Measurements from ENCODE around the gene CLMP. TPM values are rescaled to one million over a fixed set of nuclear protein-coding genes. Genes with fewer than 3 reads are reported as not detected.
"Not testable (repeated sequence)": the region's sequence is repeated elsewhere in the genome, so short reads cannot be mapped to it uniquely, and the experiment has no call there.

The CLMP gene
- total RNA-seq, 1 donor from 2014 or later: 8.6 TPM

DNA sequence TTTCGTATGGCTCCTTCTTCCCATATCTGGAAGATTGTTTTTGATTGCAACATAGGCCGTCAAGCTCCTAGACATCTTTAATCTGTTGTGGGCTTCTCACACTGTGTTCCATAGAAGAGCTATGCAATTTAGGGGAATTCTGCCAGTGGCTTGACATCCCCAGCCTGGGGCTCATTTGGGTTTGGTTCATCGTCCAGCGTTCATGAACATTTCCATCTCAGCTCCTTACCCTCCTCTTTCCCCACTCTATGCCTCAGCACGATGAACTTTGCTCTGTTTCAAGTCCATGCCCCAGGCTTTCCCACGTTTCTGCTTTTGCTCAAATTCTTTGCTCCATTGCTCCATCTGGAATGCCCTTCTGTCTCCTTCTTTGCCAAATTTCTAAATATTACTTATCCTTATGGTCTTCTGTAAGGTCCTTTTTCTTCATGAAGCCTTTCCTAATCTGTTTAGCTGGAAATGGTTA, 26.1 kb upstream of the CLMP start:
- DNase-seq (ENCODE audit: missing footprints): no peak
- ATAC-seq: peak; percentile 23
- intact Hi-C loops (cut with DNase I): no loop called here

DNA sequence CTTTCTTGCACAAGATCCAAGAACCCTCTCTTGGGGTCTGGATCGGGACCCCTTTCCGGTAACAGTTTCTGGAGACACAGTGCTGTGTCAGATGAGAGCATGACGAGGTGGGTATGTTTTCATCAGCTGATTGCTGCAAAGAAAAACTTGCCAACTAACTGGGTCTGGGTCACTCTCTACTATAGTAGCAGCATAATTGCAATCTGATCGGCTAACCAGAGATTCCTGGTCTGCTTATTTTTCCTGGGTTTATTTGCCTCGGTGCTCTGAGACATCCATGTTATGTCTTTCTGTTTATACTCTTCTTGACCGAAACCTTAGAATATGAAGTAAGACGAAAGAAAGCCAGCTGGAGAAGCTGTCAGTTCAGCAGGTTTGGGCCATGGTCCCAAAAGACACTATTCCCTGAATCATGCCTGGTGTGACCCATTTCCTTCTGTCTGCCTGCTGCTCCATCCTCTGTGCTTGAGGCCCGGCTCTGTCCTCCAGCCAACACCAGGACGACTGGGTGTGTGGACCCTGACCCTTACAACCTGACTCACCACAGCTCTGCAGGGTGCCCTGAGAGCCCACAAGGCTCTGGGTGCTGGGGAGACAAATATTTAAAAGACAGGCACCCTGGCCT, 24.1 kb upstream of the CLMP start:
- intact Hi-C loops (cut with DNase I): no loop called here
- peak; percentile 50 for ATAC-seq
- no peak for DNase-seq (ENCODE audit: missing footprints)

DNA sequence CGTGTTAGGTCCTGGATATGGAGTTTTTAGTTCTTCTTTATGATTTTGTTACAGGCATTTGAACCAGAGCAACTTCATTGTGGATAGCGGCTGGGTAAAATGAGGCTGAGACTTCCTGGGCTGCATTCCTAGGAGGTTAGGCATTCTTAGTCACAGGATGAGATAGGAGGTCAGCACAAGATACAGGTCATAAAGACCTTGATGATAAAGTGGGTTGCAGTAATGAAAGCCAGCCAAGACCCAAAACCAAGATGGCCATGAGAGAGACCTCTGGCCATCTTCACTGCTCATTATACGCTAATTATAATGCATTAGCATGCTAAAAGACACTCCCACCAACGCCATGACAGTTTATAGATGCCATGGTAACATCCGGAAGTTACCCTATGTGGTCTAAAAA, 23.4 kb upstream of the CLMP start:
- DNase-seq (ENCODE audit: missing footprints): no peak
- ATAC-seq: no peak
- intact Hi-C loops (cut with DNase I): no loop called here

DNA sequence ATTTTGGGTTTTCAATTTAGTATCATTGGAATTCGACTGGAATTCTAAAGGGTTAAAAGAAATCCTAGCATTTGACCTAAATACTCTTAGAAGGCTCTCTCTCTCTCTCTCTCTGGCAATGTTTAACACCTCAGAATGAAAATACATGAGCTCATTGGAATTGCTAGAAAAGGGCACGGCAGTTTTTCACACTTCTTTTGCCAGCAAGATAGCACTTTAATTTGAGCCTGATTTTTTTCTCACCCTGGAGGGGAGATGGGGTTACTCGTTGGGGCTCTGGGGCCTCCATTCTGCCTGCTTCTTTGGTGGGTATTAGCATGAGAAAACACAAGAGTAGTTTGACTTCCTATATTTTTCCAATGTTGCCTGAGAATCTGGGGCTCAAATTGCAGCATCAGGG, 22.8 kb upstream of the CLMP start:
- DNase-seq (ENCODE audit: missing footprints): no peak
- intact Hi-C loops (cut with DNase I): no loop called here
- ATAC-seq: no peak

DNA sequence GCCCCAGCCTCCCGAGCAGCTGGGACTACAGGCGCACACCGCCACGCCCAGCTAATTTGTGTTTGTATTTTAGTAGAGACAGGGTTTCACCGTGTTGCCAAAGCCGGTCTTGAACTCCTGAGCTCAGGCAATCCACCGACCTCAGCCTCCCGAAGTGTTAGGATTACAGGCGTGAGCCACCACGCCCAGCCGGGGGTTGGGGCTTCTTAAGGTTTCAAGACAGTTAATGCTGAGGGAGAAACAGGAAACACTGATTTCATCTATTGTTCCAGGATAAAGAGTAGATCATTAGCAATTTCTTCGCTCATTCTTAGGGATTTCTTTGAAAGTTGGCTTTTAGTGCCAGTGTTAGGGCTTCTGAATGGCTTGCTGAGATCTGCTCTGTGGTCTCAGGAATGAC, 21.2 kb upstream of the CLMP start:
- no peak for ATAC-seq
- intact Hi-C loops (cut with DNase I): no loop called here
- no peak for DNase-seq (ENCODE audit: missing footprints)

DNA sequence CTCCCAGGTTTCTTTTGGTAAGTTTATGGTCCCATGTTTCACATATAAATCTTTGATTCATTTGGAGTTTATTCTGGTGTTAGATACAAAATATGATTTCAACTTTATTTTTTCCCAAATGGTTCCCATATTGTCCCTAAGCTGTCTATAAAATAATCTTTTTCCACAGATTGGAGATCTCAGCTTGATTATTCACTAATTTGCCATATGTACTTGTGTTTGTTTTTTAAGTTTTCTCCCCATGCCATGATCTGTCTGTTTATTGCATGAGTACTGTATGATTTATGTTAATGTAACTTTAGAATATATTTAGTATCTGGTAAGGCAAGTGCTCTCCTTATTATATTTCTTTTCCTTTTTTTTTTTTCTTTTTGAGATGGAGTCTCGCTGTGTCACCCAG, 19.9 kb upstream of the CLMP start:
- intact Hi-C loops (cut with DNase I): no loop called here
- ATAC-seq (no peak), DNase-seq (ENCODE audit: missing footprints) (no peak)

DNA sequence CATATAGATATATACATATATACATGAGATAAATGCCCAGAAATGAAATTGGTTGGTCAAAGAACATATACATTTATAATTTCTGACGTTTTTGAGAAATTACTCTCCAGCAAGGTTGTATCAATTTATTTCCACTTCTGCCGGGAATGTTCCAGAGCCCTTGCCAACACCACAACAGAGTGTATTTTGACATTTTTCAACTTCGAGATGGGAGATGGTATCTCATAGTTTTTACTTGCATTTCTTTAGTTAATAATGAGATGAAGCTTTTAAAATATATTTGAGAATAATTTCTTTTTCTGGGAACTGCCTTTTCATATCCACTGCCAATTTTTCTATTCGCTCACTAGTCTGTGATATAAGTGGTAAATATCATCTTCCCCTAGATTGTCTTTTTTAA, 19.3 kb upstream of the CLMP start:
- DNase-seq (ENCODE audit: missing footprints) (no peak), ATAC-seq (no peak)
- intact Hi-C loops (cut with DNase I): no loop called here

DNA sequence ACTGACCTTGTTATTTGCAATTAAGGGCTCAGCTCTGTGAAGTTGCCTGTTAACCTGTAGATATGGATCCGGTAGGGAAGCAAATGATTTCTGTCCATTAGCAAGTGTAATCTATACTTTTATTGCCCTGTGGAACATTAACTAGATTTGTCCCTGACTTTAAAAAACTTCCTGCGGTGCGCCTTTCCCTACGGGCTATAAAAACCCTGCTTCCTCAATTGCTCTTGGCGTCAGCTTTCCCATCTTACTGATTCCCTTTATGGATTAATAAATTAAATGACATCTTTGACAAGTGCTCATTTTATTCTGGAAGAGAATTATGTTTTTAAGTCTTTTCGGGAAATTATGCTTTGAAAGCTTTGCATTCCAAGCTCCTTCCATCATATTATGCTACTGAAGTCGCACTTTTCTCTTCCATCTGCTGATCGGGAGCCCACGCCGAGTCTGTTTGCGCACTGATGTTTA, 18.3 kb upstream of the CLMP start:
- no peak for DNase-seq (ENCODE audit: missing footprints)
- intact Hi-C loops (cut with DNase I): no loop called here
- no peak for ATAC-seq

DNA sequence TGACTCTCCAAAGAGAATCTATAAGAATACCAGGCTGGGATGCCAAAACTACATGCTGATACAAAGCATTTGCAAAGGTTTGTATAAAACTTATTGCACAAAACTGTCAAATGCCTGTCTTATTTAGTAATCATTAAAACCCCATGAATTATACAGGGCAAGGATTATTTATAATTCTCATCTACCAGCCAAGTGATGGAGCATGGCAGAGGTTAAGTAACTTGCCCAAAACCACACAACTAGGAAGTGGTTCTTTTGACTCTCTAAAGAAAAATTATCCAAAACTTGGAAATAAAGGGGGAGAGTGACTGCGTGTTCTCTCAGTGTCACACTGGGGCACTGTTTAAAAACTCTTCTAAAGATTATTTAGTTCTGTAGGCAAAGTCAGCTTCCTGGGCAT, 17.4 kb upstream of the CLMP start:
- DNase-seq (ENCODE audit: missing footprints) (no peak), ATAC-seq (no peak)
- intact Hi-C loops (cut with DNase I): no loop called here

DNA sequence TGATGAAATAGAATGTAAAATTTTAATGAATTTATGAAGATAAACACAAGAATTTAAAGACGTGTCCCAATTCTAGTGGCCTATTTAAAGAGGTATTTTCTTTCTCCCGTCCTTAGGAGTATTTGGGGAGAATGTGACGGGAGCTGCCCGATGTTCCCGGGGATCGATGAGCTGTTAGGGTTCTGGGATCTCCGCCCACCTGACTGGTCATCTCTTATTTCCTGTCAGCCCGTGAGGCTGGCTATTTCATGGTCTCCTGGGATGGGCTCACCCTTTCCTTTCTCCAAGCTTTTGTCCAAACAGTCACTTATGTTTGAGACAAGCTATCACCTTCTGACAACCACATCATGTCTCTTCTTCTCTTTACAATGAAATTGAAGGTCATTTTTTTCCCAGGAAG, 16.9 kb upstream of the CLMP start:
- DNase-seq (ENCODE audit: missing footprints): no peak
- intact Hi-C loops (cut with DNase I): no loop called here

DNA sequence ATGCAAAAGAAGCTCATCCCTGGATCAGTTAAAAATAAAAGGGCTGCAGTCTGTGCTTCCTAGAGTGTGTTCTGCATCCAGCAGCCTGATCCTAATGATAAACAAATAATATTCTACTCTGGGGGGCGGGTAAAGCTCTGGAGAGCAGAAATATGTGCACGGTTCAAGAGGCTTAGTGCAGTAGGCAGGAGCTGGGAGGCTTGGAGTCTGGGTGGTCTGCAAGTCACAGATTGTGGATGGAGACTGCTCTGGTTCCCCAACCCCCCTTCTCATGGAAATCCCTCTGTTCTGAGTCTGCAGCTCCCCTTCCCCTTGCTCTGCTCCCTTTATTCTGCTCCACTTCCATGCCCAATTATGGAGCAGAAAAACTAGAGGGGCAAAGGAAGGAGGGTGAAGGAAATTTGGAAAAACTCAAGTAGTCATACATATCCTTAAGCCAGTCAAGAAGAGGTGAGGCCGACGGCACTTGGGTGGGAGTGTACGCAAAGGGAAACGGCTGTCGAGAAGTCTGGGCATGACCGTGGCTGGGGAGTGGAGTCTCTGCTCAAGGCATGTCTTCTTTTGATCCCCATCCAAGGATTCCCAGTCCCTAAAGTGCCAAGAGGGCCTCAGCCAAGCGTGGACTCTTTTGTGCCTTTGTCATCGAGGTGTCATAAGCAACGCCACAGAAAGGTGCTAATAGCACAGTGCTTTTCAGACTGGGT, 16.3 kb upstream of the CLMP start:
- DNase-seq (ENCODE audit: missing footprints) (no peak), ATAC-seq (no peak)
- intact Hi-C loops (cut with DNase I): no loop called here

More for the DNA sequence above, 16.9 kb upstream of the CLMP start:
- ATAC-seq: no peak

DNA sequence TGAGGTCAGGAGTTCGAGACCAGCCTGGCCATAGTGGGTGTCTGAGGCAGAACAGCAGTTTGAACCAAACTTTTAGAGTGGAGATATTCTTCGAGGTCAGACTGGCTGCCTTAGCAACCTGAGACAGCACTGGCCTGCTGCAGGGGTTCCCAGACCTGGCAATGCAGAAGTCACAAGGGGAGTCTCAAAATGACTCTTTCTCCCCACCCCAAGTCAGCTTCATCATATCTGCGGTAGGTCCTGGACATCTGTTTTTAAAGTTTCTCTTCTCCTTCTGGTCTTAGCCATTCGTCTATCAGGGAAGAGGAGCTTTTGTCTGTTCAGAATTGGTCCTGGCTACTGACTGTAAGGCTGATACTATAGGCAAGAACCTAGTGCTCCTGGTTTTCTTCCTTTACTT, 14.5 kb upstream of the CLMP start:
- ATAC-seq: no peak
- intact Hi-C loops (cut with DNase I): no loop called here
- DNase-seq (ENCODE audit: missing footprints): no peak

DNA sequence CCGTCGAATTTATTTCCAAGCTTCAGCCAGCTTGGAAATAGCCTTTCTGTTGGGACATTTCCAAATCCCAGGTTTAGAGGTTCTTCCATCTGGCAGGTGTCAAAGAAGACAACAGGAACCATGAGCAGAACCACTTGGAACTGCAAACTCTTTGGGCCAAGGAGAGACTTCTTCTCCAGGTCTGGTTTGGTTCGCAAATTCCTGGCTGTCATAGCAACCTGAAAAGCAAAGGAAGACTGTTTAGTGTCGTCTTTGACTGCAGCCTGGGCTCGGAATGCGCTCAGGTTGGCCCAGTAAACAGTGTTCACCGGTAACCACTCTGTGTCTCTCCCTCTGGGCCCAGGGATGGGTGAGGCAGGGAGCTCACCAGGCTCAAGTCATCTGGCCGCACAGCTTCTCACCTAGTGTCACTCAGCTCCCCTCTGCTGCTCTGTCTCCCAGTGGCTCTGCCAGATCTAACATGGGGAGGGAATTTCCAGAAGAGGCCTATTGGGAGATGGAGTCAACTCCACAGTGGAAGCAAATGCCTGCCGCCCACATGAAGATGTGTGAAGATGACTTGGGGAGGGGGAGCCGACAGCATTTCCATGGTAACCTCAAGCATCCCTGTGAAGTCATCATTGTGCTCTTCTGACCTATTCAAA, 11.9 kb upstream of the CLMP start:
- ATAC-seq (no peak), DNase-seq (ENCODE audit: missing footprints) (no peak)
- intact Hi-C loops (cut with DNase I): no loop called here

DNA sequence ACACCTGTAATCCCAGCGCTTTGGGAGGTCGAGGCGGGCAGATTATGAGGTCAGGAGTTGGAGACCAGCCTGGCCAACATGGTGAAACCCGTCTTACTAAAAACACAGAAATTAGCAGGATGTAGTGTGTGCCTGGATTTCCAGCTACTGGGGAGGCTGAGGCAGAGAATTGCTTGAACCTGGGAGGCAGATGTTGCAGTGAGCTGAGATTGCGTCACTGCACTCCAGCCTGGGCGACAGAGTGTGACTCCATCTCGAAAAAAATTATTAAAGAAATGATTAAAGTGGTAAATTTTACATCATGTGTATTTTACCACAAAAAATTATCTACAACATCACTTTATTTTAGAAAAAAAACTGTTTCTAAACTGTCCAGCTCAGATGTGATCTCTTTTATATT, 11.0 kb upstream of the CLMP start:
- DNase-seq (ENCODE audit: missing footprints); intact Hi-C loops (cut with DNase I); ATAC-seq: not testable (repeated sequence)

DNA sequence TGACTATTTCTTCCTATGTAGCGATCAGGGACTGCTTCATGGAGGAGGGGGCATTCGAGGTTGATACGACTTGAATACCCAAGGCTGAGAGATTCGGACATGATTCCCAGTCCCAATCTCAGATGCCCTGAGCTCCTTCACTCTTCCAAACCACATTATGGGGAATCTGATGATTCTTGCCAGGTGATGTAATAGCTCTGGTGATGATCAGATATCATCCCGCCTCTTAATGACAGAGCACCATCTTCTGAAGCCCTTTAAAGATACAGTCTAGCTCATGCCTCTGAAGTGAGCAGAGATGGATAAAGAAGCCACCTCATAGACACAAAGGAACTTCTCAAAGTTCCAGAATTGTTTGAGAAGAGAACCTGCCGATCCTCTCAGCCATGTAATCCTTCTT, 8.9 kb upstream of the CLMP start:
- DNase-seq (ENCODE audit: missing footprints): no peak
- ATAC-seq: no peak
- intact Hi-C loops (cut with DNase I): no loop called here

DNA sequence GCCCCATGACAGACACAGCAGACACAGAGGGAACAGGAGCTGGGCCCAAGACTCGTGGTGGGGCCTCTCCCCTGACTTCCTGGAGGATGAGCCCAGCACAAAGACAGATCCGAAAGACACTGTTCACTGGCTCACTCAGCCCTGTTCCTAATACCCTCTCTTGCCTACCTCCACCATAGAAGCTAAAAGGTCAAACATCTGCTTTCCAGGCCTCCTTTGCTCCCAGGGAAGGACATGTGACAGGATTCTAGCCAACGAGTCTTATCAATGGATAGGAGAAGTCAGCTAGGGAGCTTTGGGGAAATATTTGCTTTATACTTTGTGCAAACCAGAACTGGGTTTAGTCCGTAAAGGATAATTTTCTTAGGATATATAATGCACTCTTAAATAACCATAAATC, 8.4 kb upstream of the CLMP start:
- intact Hi-C loops (cut with DNase I): no loop called here
- no peak for DNase-seq (ENCODE audit: missing footprints)
- ATAC-seq: no peak

DNA sequence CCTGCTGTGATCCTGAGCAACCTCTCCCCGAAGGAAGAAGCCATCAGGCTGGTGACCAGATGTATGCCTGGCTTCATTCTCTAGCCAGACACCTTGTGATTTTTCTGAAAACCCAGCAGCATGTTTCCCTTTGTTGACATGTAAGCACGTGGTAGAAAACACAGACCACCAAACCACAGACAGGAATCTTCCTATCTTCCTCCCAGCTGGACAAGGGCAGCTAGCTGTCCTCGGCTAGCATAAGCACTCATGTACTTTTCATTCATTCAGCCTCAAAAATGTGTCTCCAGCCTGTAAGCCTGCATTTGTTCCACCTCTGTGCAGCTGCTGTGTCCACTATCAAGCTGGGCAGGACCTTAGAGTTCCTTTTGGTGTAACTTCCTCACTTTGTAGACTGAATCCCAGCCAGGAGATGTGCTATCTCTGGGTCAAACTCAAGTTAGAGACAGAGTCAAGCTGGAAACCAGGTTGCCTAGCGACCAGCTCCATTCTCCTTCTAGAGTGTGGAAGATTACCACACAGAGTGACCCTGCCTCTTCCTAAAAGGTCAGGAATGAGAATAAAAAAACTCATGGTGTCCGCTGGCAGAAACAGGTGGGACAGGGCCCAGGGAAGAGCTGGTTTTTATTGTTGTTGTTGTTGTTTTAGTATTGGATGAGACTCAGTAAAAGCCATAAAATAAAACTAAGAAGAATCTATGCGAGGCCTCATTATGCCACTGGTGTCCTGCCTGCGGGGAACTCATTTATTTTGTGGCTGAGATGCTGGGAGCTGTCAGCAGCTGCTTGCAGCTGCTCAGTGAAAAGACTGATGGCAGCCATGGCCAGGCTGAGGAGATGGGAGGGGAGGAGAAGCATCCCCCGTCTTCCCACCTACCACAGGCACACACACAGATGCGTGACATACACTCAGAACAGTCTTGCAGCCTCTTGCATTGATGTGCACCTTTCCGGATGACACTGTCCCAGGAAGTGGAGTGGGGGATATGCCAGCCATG, 7.4 kb upstream of the CLMP start:
- DNase-seq (ENCODE audit: missing footprints): no peak
- intact Hi-C loops (cut with DNase I): no loop called here
- peak; percentile 84 for ATAC-seq

DNA sequence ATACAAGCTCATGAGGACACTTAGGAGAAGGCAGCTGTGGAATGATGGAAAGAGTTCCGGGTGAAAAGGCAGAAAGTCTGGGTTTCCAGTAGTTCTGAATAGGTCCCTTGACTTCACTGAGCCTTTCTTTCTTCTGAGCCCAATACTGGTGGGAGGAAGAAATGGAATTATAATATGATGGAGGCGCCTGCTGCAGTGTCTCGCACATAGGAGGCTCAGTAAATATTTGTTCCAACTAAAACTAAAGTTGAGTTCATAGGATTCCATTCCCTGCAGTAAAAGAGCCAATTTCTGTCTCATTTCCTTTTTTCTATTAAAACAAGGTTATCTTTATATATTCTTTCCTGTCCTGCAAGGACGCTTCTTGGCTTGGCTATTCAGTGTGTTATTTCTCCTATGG, 5.2 kb upstream of the CLMP start:
- no peak for ATAC-seq
- no peak for DNase-seq (ENCODE audit: missing footprints)

DNA sequence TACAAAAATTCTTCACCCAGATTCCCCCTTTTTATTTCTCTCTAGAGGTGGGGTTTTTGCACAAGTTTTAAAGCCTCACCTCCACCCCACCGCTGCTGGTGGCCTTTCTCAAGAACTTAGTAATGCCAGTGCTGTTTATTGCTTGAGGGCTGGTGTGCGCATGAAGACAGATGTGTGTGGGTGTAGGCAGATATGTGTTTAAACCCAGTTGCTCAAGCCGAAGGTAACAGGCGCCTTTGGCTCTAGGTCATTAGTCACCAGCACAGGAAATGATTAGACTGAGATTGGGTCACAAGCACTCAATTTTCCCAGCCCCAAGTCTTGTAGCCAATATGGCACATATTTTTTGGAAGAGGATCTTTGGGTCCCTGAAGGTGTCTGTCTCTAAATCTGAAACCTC, 2.7 kb upstream of the CLMP start:
- DNase-seq (ENCODE audit: missing footprints) (no peak), ATAC-seq (no peak)
- intact Hi-C loops (cut with DNase I): no loop called here

More for the DNA sequence above, 5.2 kb upstream of the CLMP start:
- intact Hi-C loops (cut with DNase I): no loop called here

Measured in Right ventricle myocardium inferior (tissue), 1 donor.